Lower lobe of right lung (tissue), 2 donors: ENCODE measurements around the gene RAPGEF2. TPM values are rescaled to one million over a fixed set of nuclear protein-coding genes. Genes with fewer than 3 reads are reported as not detected.

Experiments
- ATAC-seq, 2 donors: fragments of 200-7000 bp; cut with Tn5 transposase; one replicate each; pipeline ENCODE4 v1.9.1; 2020 to 2022; ENCODE audit warnings: mild to moderate bottlenecking in 2 of 2, moderate library complexity in 2 of 2
- DNase-seq: peaks from one replicate; pipeline ENCODE4 v3.0.0-alpha.2; 2020
- H3K27ac ChIP-seq: fragments of 200-600 bp; one replicate; pipeline ENCODE4 v1.8.0; 2022
- H3K27me3 ChIP-seq: fragments of 200-600 bp; one replicate; pipeline ENCODE4 v1.8.0; 2022; ENCODE audit warnings: low read depth
- H3K36me3 ChIP-seq: fragments of 200-600 bp; one replicate; pipeline ENCODE4 v1.8.0; 2022; ENCODE audit warnings: mild to moderate bottlenecking
- H3K4me1 ChIP-seq: fragments of 200-600 bp; one replicate; pipeline ENCODE4 v1.8.0; 2022
- H3K4me3 ChIP-seq: fragments of 200-600 bp; one replicate; pipeline ENCODE4 v1.8.0; 2022; ENCODE audit warnings: mild to moderate bottlenecking
- H3K9me3 ChIP-seq: fragments of 200-600 bp; one replicate; pipeline ENCODE4 v1.8.0; 2022
- intact Hi-C: fragments of 100-400 bp; cut with DNase I; formaldehyde crosslinking; loops from one replicate; pipeline ENCODE4 v1.11.0; 2022
- total RNA-seq: library from RNA; stranded (reverse); fragmentation: NEBNext Ultra II Directional; extraction: Animal tissue kit (Norgen Biotek cat#: 25700); gene quantifications from one replicate; pipeline ENCODE4 v1.2.1, GENCODE V29; 2021
- TF ChIP-seq, protein P1 (sequence below): fragments of 200-600 bp; IDR thresholded peaks from one replicate; pipeline ENCODE4 v1.8.0; 2022; ENCODE audit warnings: antibody characterized with exemption, mild to moderate bottlenecking
- donor health status: DM: no; HTN: yes; CAD: no; lungs with severe emphysema.

The RAPGEF2 gene
- total RNA-seq, 1 donor from 2014 or later, result 66.4 TPM

DNA sequence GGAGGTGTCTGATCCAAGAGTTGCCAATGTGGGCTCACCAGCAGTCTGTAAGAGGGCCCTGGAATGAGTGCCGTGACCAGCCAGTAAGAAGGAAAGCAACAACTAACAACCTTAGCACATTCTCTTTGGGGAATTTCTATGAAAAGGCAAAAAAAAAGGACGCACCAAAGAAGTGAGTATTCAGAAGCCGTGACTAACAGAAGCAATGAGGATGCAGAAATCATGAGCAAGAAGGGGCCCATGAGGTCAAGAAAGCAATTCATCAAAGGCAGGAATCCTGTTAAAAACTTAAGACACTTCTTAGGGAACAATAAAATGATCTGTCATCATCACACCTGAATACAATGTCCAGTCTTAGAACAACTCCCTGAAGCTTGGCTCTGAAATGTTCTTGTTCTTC is 260.5 kb downstream of the RAPGEF2 start:
- intact Hi-C loops, result no loop called here
- Histone ChIP-seq H3K9me3 (no peaks in the 10 kb centered on the region), H3K4me3 (no peak overlapping the region), H3K27me3 (no peaks in the 10 kb centered on the region), H3K4me1 (no peaks in the 10 kb centered on the region), H3K27ac (no peak overlapping the region), H3K36me3 (peaks cover 34% of the 10 kb centered on the region)
- no peak for DNase-seq
- TF ChIP-seq, protein P1, sequence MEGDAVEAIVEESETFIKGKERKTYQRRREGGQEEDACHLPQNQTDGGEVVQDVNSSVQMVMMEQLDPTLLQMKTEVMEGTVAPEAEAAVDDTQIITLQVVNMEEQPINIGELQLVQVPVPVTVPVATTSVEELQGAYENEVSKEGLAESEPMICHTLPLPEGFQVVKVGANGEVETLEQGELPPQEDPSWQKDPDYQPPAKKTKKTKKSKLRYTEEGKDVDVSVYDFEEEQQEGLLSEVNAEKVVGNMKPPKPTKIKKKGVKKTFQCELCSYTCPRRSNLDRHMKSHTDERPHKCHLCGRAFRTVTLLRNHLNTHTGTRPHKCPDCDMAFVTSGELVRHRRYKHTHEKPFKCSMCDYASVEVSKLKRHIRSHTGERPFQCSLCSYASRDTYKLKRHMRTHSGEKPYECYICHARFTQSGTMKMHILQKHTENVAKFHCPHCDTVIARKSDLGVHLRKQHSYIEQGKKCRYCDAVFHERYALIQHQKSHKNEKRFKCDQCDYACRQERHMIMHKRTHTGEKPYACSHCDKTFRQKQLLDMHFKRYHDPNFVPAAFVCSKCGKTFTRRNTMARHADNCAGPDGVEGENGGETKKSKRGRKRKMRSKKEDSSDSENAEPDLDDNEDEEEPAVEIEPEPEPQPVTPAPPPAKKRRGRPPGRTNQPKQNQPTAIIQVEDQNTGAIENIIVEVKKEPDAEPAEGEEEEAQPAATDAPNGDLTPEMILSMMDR, result no peak
- ATAC-seq, result no peak

DNA sequence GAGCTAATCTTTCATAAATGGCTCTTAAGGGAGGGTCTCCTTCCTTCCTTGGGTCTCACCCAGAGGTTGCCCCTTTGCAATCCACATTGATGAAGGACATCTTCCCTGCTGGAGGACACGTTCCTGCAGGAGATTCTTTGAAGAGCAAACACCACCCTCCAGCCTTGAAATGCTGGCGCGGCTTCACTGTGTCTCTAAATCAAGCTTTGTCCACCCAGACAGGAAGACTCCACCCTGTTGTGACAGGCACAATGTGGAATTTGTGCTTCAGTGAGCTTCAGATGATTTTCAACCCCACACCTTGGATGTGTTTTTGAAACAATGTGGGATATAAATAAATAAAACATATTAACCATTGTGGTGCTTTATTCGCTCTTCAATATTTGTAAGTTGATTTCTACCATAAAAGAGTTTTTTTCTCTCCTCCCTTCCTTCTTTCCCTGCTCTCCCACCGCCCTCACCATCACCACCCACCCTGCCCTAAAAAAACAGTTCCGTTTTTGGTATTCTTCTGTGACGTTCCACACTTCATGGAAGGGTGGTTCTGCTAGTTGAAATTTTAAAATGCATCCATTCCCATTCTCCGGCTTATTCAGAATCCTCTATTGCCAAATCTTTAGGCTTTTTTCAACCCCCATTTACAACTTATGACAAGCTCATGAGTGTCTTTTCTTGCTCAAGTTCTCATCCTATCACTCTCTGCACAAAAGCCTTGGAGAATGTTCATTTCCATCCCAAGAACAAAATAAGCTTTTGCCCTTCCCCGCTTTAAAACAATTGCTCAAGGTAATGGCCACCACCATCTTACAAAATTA is 264.3 kb downstream of the RAPGEF2 start:
- TF ChIP-seq, protein P1, result no peak
- H3K9me3 ChIP-seq, result no peaks in the 10 kb centered on the region
- no peaks in the 10 kb centered on the region for H3K4me1 ChIP-seq
- no peak overlapping the region for H3K4me3 ChIP-seq
- intact Hi-C loops, result no loop called here
- no peaks in the 10 kb centered on the region for H3K27me3 ChIP-seq
- peaks cover under 1% of the 10 kb centered on the region for H3K36me3 ChIP-seq
- no peak for DNase-seq
- ATAC-seq, result peak in 1 of 2 donors; percentile 32
- peak overlapping the region; percentile 4 for H3K27ac ChIP-seq

DNA sequence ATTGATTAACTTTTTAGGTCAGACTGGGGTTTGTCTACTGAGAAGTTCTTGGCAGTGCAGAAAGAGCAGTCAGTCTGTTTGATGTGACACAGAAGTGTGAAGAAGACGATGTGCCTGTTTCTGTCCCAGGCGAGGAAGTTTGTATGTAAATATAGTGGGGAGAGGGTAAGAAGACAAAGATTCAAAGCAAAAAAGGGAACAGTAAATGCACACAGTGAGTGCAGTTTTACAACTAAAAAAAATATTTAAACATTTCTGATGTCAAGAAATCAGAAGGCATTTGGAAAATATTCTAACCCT is 264.9 kb downstream of the RAPGEF2 start:
- no peak overlapping the region for H3K27ac ChIP-seq
- intact Hi-C loops, result no loop called here
- ATAC-seq (no peak), DNase-seq (no peak)
- no peak overlapping the region for H3K4me3 ChIP-seq
- H3K27me3 ChIP-seq, result no peaks in the 10 kb centered on the region
- TF ChIP-seq, protein P1, result no peak
- no peaks in the 10 kb centered on the region for H3K9me3 ChIP-seq
- no peaks in the 10 kb centered on the region for H3K4me1 ChIP-seq
- H3K36me3 ChIP-seq, result no peaks in the 10 kb centered on the region

DNA sequence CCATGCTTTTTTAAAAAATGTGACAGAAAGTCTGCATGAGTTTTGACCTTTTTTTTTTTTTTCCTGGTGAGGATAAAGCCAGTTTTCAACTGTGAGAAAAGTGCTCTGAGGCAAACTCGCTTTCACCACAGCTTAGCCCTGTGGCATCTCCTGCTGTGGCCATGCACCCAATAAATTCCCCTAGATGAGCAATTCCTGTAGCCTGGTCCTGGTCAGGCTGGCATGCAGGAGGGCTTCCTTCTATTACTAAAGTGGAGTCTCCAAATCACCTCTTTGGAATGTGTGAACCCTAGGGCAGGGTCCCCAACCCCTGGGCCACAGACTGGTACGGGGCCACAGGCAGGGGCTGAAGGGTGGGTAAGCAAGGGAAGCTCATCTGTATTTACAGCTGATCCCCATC is 265.4 kb downstream of the RAPGEF2 start:
- Histone ChIP-seq H3K9me3 (no peaks in the 10 kb centered on the region), H3K4me3 (no peak overlapping the region), H3K27me3 (no peaks in the 10 kb centered on the region), H3K27ac (no peak overlapping the region), H3K4me1 (no peaks in the 10 kb centered on the region), H3K36me3 (no peaks in the 10 kb centered on the region)
- intact Hi-C loops, result no loop called here
- ATAC-seq (no peak), DNase-seq (no peak)
- TF ChIP-seq, protein P1, result no peak

DNA sequence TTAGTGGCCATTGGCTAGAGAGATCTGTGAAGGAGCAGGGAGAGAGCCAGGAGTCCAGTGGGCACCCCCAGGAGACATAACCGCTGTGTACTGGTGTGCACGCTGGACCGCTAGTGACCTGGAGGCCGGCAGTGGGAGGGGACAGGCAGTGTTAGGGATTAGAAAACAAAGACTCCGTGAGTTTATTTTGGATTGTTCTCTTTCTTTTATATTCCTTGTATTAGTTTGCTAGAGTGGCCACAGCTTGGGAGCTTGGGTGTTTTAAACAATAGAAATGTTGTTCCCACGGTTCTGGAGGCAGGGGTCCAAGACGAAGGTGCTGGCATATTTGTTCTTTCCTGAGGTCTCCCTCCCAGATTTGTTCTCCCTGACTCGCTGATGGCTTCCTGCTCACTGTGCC is 266.4 kb downstream of the RAPGEF2 start:
- DNase-seq, result no peak
- Histone ChIP-seq H3K9me3 (no peaks in the 10 kb centered on the region), H3K4me1 (no peaks in the 10 kb centered on the region), H3K36me3 (no peaks in the 10 kb centered on the region), H3K27ac (no peak overlapping the region), H3K27me3 (no peaks in the 10 kb centered on the region), H3K4me3 (no peak overlapping the region)
- intact Hi-C loops, result no loop called here
- TF ChIP-seq, protein P1, result no peak
- ATAC-seq, result no peak
